Measurements from ENCODE around the gene CDH13.

- TF ChIP-seq POLR2AphosphoS5 (IDR thresholded peaks at IDR 0.05; ENCODE audit: low read depth, low read length) (no peak), SIN3A (IDR thresholded peaks at IDR 0.05; ENCODE audit: borderline replicate concordance, insufficient read depth, low read length) (no peak), TAF1 (IDR thresholded peaks at IDR 0.05; ENCODE audit: borderline replicate concordance, insufficient read depth, low read length) (no peak)
- TF ChIP-seq, protein P1, sequence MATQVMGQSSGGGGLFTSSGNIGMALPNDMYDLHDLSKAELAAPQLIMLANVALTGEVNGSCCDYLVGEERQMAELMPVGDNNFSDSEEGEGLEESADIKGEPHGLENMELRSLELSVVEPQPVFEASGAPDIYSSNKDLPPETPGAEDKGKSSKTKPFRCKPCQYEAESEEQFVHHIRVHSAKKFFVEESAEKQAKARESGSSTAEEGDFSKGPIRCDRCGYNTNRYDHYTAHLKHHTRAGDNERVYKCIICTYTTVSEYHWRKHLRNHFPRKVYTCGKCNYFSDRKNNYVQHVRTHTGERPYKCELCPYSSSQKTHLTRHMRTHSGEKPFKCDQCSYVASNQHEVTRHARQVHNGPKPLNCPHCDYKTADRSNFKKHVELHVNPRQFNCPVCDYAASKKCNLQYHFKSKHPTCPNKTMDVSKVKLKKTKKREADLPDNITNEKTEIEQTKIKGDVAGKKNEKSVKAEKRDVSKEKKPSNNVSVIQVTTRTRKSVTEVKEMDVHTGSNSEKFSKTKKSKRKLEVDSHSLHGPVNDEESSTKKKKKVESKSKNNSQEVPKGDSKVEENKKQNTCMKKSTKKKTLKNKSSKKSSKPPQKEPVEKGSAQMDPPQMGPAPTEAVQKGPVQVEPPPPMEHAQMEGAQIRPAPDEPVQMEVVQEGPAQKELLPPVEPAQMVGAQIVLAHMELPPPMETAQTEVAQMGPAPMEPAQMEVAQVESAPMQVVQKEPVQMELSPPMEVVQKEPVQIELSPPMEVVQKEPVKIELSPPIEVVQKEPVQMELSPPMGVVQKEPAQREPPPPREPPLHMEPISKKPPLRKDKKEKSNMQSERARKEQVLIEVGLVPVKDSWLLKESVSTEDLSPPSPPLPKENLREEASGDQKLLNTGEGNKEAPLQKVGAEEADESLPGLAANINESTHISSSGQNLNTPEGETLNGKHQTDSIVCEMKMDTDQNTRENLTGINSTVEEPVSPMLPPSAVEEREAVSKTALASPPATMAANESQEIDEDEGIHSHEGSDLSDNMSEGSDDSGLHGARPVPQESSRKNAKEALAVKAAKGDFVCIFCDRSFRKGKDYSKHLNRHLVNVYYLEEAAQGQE (IDR thresholded peaks at IDR 0.05; ENCODE audit: insufficient read depth in 1 of 2, low read depth in 2 of 2, low read length in 2 of 2), result no peak
Observed at GRCh38 chr16:83847371-83848225, 1220.8 kb downstream of the CDH13 start.
